ENCODE measurements around the gene BACH2. TPM values are rescaled to one million over a fixed set of nuclear protein-coding genes. Genes with fewer than 3 reads are reported as not detected.

Gene BACH2
- total RNA-seq, 5 donors from 2014 or later (not counting 1 experiment from before 2014, with no cell fraction given) = 81.9 to 196 (median 96.7) TPM

- Histone ChIP-seq H3K27me3 (replicated peaks in 1 of 2; ENCODE audit: control insufficient read depth in 2 of 2, extremely low read depth in 1 of 2, insufficient read depth in 2 of 2, low read length in 1 of 2) (no peaks in the 10 kb centered on the region), H3K9me3 (no peaks in the 10 kb centered on the region), H3K36me3 (ENCODE audit: control insufficient read depth in 2 of 2, extremely low read depth in 1 of 2, insufficient read depth in 1 of 2, low read length in 1 of 2) (peaks cover 7 to 46% of the 10 kb centered on the region in 2 donors), H3K4me1 (ENCODE audit: control insufficient read depth in 1 of 2, extremely low read depth in 1 of 2, insufficient read depth in 2 of 2, low read length in 2 of 2) (peaks cover 0 to 5% of the 10 kb centered on the region in 2 experiments), H3K4me3 (ENCODE audit: control insufficient read depth in 1 of 2, extremely low read depth in 1 of 2, low read length in 1 of 2) (no peak overlapping the region), H3K27ac (ENCODE audit: low read length) (no peak overlapping the region)
- Mint-ChIP-seq H3K27ac (no peak overlapping the region), H3K4me3 (no peak overlapping the region), H3K9me3 (no peaks in the 10 kb centered on the region), H3K4me1 (peaks cover 12 to 25% (median 12%) of the 10 kb centered on the region in 3 donors), H3K27me3 (no peaks in the 10 kb centered on the region), H3K36me3 (peaks cover 41% of the 10 kb centered on the region)
- POLR2A ChIA-PET = no interaction called here
- no peak for DNase-seq
- ATAC-seq (replicated peaks in 1 of 4) = no peak
- WGBS (ENCODE audit: insufficient coverage) = no CpG with 5 or more reads among the region's 5 CpGs
- CTCF ChIA-PET = interaction anchor here in 1 of 2 donors (0.6 kb wide), 1 partner anchor 143 kb away, joined by 3 read pairs; no protein-coding TSS in a partner anchor
Observed at GRCh38 chr6:90004511-90004910, 292.1 kb downstream of the BACH2 start.

GRCh38 chr6:90003941-90004340, 292.7 kb downstream of the BACH2 start:
- CTCF ChIA-PET = interaction anchor here (0.5 to 0.6 kb wide), 2 partner anchors 143 to 1995 kb away, joined by 3 read pairs; no protein-coding TSS in a partner anchor
- H3K36me3 ChIP-seq (ENCODE audit: control insufficient read depth in 2 of 2, extremely low read depth in 1 of 2, insufficient read depth in 1 of 2, low read length in 1 of 2) = peaks cover 7 to 46% of the 10 kb centered on the region in 2 donors
- no peak overlapping the region for H3K27ac Mint-ChIP-seq

GRCh38 chr6:90003069-90003795, 293.4 kb downstream of the BACH2 start:
- POLR2A ChIA-PET = no interaction called here

More at GRCh38 chr6:90003941-90004340, 292.7 kb downstream of the BACH2 start:
- H3K36me3 Mint-ChIP-seq = peaks cover 35% of the 10 kb centered on the region
- no peaks in the 10 kb centered on the region for H3K27me3 Mint-ChIP-seq
- ATAC-seq (replicated peaks in 1 of 4) = no peak
- Histone ChIP-seq H3K9me3 (no peaks in the 10 kb centered on the region), H3K27ac (ENCODE audit: low read length) (no peak overlapping the region), H3K27me3 (replicated peaks in 1 of 2; ENCODE audit: control insufficient read depth in 2 of 2, extremely low read depth in 1 of 2, insufficient read depth in 2 of 2, low read length in 1 of 2) (no peaks in the 10 kb centered on the region), H3K4me3 (ENCODE audit: control insufficient read depth in 1 of 2, extremely low read depth in 1 of 2, low read length in 1 of 2) (no peak overlapping the region), H3K4me1 (ENCODE audit: control insufficient read depth in 1 of 2, extremely low read depth in 1 of 2, insufficient read depth in 2 of 2, low read length in 2 of 2) (peaks cover 0 to 5% of the 10 kb centered on the region in 2 experiments)
- 100% methylated on average over 1 of the region's 2 CpGs for WGBS (ENCODE audit: insufficient coverage)
- POLR2A ChIA-PET = no interaction called here
- no peak overlapping the region for H3K4me3 Mint-ChIP-seq
- peaks cover 7 to 20% (median 8%) of the 10 kb centered on the region in 3 donors for H3K4me1 Mint-ChIP-seq
- DNase-seq = no peak
- H3K9me3 Mint-ChIP-seq = no peaks in the 10 kb centered on the region

GRCh38 chr6:90000864-90001731, 295.5 kb downstream of the BACH2 start:
- Mint-ChIP-seq H3K27ac (no peak overlapping the region), H3K9me3 (no peaks in the 10 kb centered on the region), H3K4me1 (peaks cover 17 to 33% (median 21%) of the 10 kb centered on the region in 3 donors), H3K27me3 (no peaks in the 10 kb centered on the region), H3K4me3 (no peak overlapping the region), H3K36me3 (peaks cover 34% of the 10 kb centered on the region)
- ATAC-seq (replicated peaks in 1 of 4) (peak in 1 of 4 experiments; percentile 26), DNase-seq (peak in 1 of 35 experiments; percentile 19)
- CTCF ChIA-PET = interaction anchor here in 1 of 2 donors (1.9 kb wide), 1 partner anchor 61 kb away, joined by 5 read pairs; no protein-coding TSS in a partner anchor
- 72% methylated on average over 2 of the region's 5 CpGs for WGBS (ENCODE audit: insufficient coverage)
- Histone ChIP-seq H3K9me3 (no peaks in the 10 kb centered on the region), H3K27ac (ENCODE audit: low read length) (no peak overlapping the region), H3K4me1 (ENCODE audit: control insufficient read depth in 1 of 2, extremely low read depth in 1 of 2, insufficient read depth in 2 of 2, low read length in 2 of 2) (peaks cover 3 to 5% of the 10 kb centered on the region in 2 experiments), H3K27me3 (replicated peaks in 1 of 2; ENCODE audit: control insufficient read depth in 2 of 2, extremely low read depth in 1 of 2, insufficient read depth in 2 of 2, low read length in 1 of 2) (no peaks in the 10 kb centered on the region), H3K36me3 (ENCODE audit: control insufficient read depth in 2 of 2, extremely low read depth in 1 of 2, insufficient read depth in 1 of 2, low read length in 1 of 2) (peaks cover 4 to 32% of the 10 kb centered on the region in 2 donors), H3K4me3 (ENCODE audit: control insufficient read depth in 1 of 2, extremely low read depth in 1 of 2, low read length in 1 of 2) (no peak overlapping the region)
- POLR2A ChIA-PET = interaction anchor here in 1 of 2 donors (0.6 kb wide), 1 partner anchor 52 kb away, joined by 3 read pairs; no protein-coding TSS in a partner anchor

More at GRCh38 chr6:90003069-90003795, 293.4 kb downstream of the BACH2 start:
- Histone ChIP-seq H3K27ac (ENCODE audit: low read length) (no peak overlapping the region), H3K4me3 (ENCODE audit: control insufficient read depth in 1 of 2, extremely low read depth in 1 of 2, low read length in 1 of 2) (no peak overlapping the region), H3K9me3 (no peaks in the 10 kb centered on the region), H3K36me3 (ENCODE audit: control insufficient read depth in 2 of 2, extremely low read depth in 1 of 2, insufficient read depth in 1 of 2, low read length in 1 of 2) (peaks cover 4 to 46% of the 10 kb centered on the region in 2 donors), H3K27me3 (replicated peaks in 1 of 2; ENCODE audit: control insufficient read depth in 2 of 2, extremely low read depth in 1 of 2, insufficient read depth in 2 of 2, low read length in 1 of 2) (no peaks in the 10 kb centered on the region), H3K4me1 (ENCODE audit: control insufficient read depth in 1 of 2, extremely low read depth in 1 of 2, insufficient read depth in 2 of 2, low read length in 2 of 2) (peaks cover 0 to 5% of the 10 kb centered on the region in 2 experiments)
- CTCF ChIA-PET = no interaction called here
- Mint-ChIP-seq H3K27me3 (no peaks in the 10 kb centered on the region), H3K27ac (no peak overlapping the region), H3K4me1 (peaks cover 0 to 19% (median 5%) of the 10 kb centered on the region in 3 donors), H3K36me3 (peaks cover 29% of the 10 kb centered on the region), H3K9me3 (no peaks in the 10 kb centered on the region), H3K4me3 (no peak overlapping the region)
- WGBS (ENCODE audit: insufficient coverage) = 91% methylated on average over 4 of the region's 5 CpGs
- no peak for ATAC-seq (replicated peaks in 1 of 4)
- DNase-seq = no peak

- no peak for ATAC-seq (replicated peaks in 1 of 4)
- no peak overlapping the region for H3K4me3 Mint-ChIP-seq
- no peaks in the 10 kb centered on the region for H3K27me3 Mint-ChIP-seq
- H3K27ac Mint-ChIP-seq = peak overlapping the region in 1 of 2 donors; percentile 7
- H3K4me1 Mint-ChIP-seq = peaks cover 25 to 37% (median 27%) of the 10 kb centered on the region in 3 donors
- Histone ChIP-seq H3K4me3 (ENCODE audit: control insufficient read depth in 1 of 2, extremely low read depth in 1 of 2, low read length in 1 of 2) (no peak overlapping the region), H3K4me1 (ENCODE audit: control insufficient read depth in 1 of 2, extremely low read depth in 1 of 2, insufficient read depth in 2 of 2, low read length in 2 of 2) (peaks cover 3 to 5% of the 10 kb centered on the region in 2 experiments), H3K9me3 (no peaks in the 10 kb centered on the region), H3K27me3 (replicated peaks in 1 of 2; ENCODE audit: control insufficient read depth in 2 of 2, extremely low read depth in 1 of 2, insufficient read depth in 2 of 2, low read length in 1 of 2) (no peaks in the 10 kb centered on the region), H3K27ac (ENCODE audit: low read length) (no peak overlapping the region), H3K36me3 (ENCODE audit: control insufficient read depth in 2 of 2, extremely low read depth in 1 of 2, insufficient read depth in 1 of 2, low read length in 1 of 2) (peaks cover 4 to 23% of the 10 kb centered on the region in 2 donors)
- no peak for DNase-seq
- ChIA-PET CTCF (interaction anchor here (0.6 to 1.9 kb wide), 5 partner anchors 60 to 474 kb away, joined by 3 to 5 read pairs (median 3); no protein-coding TSS in a partner anchor), POLR2A (interaction anchor here (0.6 to 0.8 kb wide), 4 partner anchors 53 to 634 kb away, joined by 3 to 8 read pairs (median 4); no protein-coding TSS in a partner anchor)
- WGBS (ENCODE audit: insufficient coverage) = no CpG with 5 or more reads among the region's 8 CpGs
- no peaks in the 10 kb centered on the region for H3K9me3 Mint-ChIP-seq
- H3K36me3 Mint-ChIP-seq = peaks cover 34% of the 10 kb centered on the region
Observed at GRCh38 chr6:89999945-90000825, 296.5 kb downstream of the BACH2 start.
